Tibial nerve (tissue), 3 donors: ENCODE measurements around the gene ARHGAP21.

Source experiments
- CTCF ChIP-seq, 5 experiments: fragments of 200-600 bp in 3 of 5; fragments of 450-650 bp in 2 of 5; sonication (generic) in 3 of 5; IDR thresholded peaks; one replicate each; pipeline ENCODE4 v1.5.1; 2016 to 2019; ENCODE audit warnings: antibody characterized with exemption in 5 of 5, mild to moderate bottlenecking in 3 of 5, moderate library complexity in 2 of 5
- POLR2A ChIP-seq, 2 donors: fragments of 450-650 bp; IDR thresholded peaks; one replicate each; pipeline ENCODE4 v1.6.1; 2017; ENCODE audit warnings: antibody characterized with exemption in 2 of 2, mild to moderate bottlenecking in 2 of 2, moderate library complexity in 2 of 2

GRCh38 chr10:24681572-24682088 lies 42.1 kb downstream of the ARHGAP21 start:
- no peak for TF ChIP-seq CTCF (IDR thresholded peaks at IDR 0.05)
- no peak for TF ChIP-seq POLR2A (IDR thresholded peaks at IDR 0.05)
